ENCODE data around the gene TTYH1.

TTYH1 gene

DNA sequence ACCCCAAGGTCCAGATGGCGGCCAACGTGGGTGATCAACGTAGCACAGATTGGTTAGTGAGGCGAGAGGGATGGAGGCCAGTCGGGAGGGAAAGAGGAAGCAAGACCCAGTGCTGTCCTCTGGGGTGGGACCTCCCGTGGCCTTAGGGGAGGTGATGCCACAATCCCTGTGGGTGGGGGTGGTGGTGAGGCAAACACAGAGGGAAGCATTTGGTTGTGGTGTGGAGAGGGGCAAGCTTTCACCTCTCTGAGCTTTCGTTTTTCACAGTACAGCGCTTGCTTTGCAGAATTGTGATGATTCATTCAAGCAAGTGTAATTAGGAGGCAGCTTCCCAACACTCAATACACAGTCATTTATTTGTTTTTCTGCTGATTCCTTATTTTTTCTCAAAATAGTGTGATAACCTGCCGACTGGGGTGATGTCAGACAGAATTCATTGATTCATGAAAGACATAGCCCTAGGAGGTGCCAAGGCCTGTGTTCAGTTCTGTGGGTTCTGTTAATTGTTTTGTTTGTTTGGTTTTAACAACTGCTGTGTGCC lies 36.1 kb downstream of the TTYH1 start:
- peak; percentile 36 for DNase-seq (ENCODE audit: low read depth, low spot score)
- H3K4me3 ChIP-seq (ENCODE audit: low read depth, low read length) = no peak overlapping the region
- TF ChIP-seq, protein P1, sequence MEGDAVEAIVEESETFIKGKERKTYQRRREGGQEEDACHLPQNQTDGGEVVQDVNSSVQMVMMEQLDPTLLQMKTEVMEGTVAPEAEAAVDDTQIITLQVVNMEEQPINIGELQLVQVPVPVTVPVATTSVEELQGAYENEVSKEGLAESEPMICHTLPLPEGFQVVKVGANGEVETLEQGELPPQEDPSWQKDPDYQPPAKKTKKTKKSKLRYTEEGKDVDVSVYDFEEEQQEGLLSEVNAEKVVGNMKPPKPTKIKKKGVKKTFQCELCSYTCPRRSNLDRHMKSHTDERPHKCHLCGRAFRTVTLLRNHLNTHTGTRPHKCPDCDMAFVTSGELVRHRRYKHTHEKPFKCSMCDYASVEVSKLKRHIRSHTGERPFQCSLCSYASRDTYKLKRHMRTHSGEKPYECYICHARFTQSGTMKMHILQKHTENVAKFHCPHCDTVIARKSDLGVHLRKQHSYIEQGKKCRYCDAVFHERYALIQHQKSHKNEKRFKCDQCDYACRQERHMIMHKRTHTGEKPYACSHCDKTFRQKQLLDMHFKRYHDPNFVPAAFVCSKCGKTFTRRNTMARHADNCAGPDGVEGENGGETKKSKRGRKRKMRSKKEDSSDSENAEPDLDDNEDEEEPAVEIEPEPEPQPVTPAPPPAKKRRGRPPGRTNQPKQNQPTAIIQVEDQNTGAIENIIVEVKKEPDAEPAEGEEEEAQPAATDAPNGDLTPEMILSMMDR (IDR thresholded peaks at IDR 0.05; ENCODE audit: low read depth, low read length) = no peak
- in situ Hi-C loops (cut with HindIII; ENCODE audit: low sequenced_read_pairs) = no loop called here

DNA sequence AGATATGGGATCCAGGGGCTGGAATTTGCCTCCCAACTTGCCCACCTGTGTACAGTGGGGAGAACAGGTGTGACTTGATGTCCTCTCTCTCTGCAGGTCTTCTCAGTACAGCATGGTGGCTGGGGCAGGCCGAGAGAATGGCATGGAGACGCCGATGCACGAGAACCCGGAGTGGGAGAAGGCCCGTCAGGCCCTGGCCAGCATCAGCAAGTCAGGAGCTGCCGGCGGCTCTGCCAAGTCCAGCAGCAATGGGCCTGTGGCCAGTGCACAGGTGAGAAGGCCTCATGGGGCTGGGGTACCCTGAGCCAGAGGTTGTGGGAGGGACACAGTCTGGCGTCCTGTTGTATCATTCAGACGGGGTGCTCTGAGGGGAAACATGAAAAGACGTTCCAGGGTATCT lies 36.7 kb downstream of the TTYH1 start:
- TF ChIP-seq, protein P1 (IDR thresholded peaks at IDR 0.05; ENCODE audit: low read depth, low read length) = no peak
- in situ Hi-C loops (cut with HindIII; ENCODE audit: low sequenced_read_pairs) = no loop called here
- H3K4me3 ChIP-seq (ENCODE audit: low read depth, low read length) = no peak overlapping the region
- DNase-seq (ENCODE audit: low read depth, low spot score) = no peak

DNA sequence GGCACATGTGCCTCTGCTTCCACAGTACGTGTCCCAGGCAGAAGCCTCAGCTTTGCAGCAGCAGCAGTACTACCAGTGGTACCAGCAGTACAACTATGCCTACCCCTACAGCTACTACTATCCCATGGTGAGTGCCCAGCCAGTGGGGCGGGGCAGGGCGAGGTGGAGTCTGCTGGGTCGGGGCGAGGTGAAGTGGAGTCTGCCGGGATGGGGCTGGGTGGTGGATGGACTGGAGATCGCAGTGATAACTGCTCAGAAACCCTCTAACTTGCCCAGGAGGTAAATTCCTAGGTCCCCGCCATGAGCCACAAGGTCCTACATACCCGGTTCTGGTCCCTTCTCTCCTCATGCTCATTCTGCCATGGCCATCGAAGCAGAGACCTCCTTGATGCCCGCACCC lies 37.4 kb downstream of the TTYH1 start:
- TF ChIP-seq, protein P1 (IDR thresholded peaks at IDR 0.05; ENCODE audit: low read depth, low read length) = no peak
- no peak for DNase-seq (ENCODE audit: low read depth, low spot score)
- in situ Hi-C loops (cut with HindIII; ENCODE audit: low sequenced_read_pairs) = no loop called here
- no peak overlapping the region for H3K4me3 ChIP-seq (ENCODE audit: low read depth, low read length)

DNA sequence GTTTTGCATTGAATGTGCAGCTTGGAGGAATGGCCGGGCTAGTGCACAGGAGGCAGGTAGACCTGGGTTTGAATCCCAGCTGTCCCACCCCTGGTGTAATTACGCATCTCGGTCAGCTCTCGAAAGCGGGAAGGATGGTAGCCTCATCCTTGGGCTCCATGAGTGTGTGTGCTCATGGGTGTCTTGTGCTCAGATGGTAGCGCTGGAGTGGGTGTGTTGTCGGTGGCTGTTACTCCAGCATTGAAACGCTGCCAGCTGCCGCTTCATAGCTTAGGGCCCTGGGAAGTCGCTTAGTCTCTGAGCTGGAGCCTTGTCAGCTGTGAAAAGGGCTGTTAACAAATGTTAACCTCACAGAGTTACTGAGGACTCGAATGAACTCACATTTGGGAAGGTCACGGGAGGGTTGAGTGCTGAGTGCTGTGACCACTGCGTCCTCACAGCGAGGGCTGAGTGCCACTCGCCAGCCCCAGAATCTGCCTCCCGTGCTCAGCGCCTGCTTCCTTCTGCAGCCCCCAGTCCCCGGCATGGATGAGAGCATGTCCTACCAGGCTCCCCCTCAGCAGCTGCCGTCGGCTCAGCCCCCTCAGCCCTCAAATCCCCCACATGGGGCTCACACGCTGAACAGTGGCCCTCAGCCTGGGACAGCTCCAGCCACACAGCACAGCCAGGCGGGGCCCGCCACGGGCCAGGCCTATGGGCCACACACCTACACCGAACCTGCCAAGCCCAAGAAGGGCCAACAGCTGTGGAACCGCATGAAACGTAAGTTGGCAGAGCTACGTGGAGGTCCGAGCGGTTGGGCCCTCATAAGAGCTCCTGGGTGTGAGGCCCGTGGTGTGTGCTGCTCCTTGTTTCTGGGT lies 38.9 kb downstream of the TTYH1 start:
- H3K4me3 ChIP-seq (ENCODE audit: low read depth, low read length) = no peak overlapping the region
- TF ChIP-seq, protein P1 (IDR thresholded peaks at IDR 0.05; ENCODE audit: low read depth, low read length) = no peak
- no peak for DNase-seq (ENCODE audit: low read depth, low spot score)
- in situ Hi-C loops (cut with HindIII; ENCODE audit: low sequenced_read_pairs) = no loop called here

DNA sequence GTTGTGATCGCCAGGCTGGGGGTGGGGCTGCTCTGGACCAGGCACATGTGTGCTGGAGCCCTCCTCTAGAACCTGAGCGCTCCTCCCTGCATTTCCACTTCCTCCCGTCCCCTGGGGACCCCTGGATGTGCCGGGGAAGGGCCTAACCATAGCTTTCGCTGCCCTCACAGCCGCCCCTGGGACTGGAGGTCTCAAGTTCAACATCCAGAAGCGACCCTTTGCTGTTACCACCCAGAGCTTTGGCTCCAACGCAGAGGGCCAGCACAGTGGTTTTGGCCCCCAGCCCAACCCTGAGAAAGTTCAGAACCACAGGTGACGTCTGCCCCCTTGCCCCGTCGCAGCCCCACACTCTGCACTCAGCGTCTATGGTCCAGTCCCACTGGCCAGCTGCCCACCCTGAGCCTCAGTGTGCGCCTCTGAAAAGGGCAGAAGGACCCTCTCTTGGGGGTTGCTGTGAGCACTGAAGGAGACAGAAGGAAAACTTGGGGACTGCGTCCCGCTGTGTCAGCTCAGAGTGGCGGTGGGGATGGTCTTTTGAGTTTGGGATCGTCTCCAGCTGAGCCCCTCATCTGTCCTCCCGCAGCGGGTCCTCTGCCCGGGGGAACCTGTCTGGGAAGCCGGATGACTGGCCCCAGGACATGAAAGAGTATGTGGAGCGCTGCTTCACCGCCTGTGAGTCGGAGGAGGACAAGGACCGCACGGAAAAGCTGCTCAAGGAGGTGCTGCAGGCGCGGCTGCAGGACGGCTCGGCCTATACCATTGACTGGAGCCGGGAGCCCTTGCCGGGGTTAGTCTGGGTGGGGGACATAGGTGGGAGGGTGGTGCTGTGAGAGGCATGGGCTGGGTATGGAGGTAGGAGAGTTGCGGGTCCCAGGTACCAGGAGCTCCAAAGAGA lies 39.8 kb downstream of the TTYH1 start:
- DNase-seq (ENCODE audit: low read depth, low spot score) = no peak
- in situ Hi-C loops (cut with HindIII; ENCODE audit: low sequenced_read_pairs) = no loop called here
- no peak overlapping the region for H3K4me3 ChIP-seq (ENCODE audit: low read depth, low read length)
- TF ChIP-seq, protein P1 (IDR thresholded peaks at IDR 0.05; ENCODE audit: low read depth, low read length) = no peak

DNA sequence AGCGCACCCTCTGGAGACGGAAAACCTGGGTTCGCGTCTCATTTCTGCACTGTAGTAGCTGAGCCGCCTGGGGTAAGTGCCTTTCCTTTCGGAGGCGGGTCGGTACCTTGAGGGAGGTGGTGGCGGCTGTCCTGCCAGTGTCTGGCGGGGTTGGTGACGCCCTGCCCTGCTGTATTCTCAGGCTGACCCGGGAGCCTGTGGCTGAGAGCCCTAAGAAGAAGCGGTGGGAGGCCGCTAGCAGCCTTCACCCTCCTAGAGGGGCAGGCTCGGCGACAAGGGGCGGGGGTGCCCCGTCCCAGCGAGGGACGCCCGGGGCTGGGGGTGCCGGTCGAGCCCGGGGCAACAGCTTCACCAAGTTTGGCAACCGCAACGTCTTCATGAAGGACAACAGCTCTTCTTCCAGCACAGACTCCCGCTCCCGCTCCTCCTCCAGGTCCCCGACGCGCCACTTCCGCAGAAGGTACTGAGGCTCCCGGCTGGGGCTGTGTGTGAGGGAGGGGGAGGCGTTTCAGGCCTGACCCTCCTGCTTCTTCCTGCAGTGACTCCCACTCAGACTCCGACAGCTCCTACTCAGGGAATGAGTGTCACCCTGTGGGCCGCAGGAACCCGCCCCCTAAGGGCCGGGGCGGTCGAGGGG lies 40.6 kb downstream of the TTYH1 start:
- TF ChIP-seq, protein P1 (IDR thresholded peaks at IDR 0.05; ENCODE audit: low read depth, low read length) = no peak
- no peak for DNase-seq (ENCODE audit: low read depth, low spot score)
- in situ Hi-C loops (cut with HindIII; ENCODE audit: low sequenced_read_pairs) = no loop called here
- no peak overlapping the region for H3K4me3 ChIP-seq (ENCODE audit: low read depth, low read length)

Measured in astrocyte of the spinal cord (primary cell).